HepG2 (cell line): ENCODE data around the gene CNBD2. TPM values are rescaled to one million over a fixed set of nuclear protein-coding genes. Genes with fewer than 3 reads are reported as not detected.

Experiments used
- HMG20B ChIP-seq: conservative IDR thresholded peaks from 2 replicates; pipeline ENCODE4 v1.6.1; 2016; ENCODE audit warnings: missing genetic modification reagents, missing compliant biosample characterization
- IKZF4 ChIP-seq: sonication (generic); formaldehyde crosslinking; IDR thresholded peaks from 2 replicates; pipeline ENCODE4 v1.5.1; 2020; ENCODE audit warnings: borderline replicate concordance, mild to moderate bottlenecking, low read depth, missing genetic modification reagents; ENCODE audit errors: not compliant biosample characterization
- NKX3-1 ChIP-seq: sonication (generic); formaldehyde crosslinking; IDR thresholded peaks from 2 replicates; pipeline ENCODE4 v1.5.0; 2020; ENCODE audit warnings: missing genetic modification reagents
- PITX1 ChIP-seq: sonication (generic); formaldehyde crosslinking; IDR thresholded peaks from 2 replicates; pipeline ENCODE4 v1.5.1; 2020; ENCODE audit warnings: mild to moderate bottlenecking, missing genetic modification reagents
- TGIF2 ChIP-seq: IDR thresholded peaks from 2 replicates; pipeline ENCODE4 v1.6.1; 2016; ENCODE audit warnings: control low read depth, missing compliant biosample characterization
- YEATS2 ChIP-seq: sonication (generic); formaldehyde crosslinking; IDR thresholded peaks from 2 replicates; pipeline ENCODE4 v1.4.0; 2020; ENCODE audit warnings: missing genetic modification reagents, borderline replicate concordance
- ZHX2 ChIP-seq, 2 experiments: sonication (generic) in 1 of 2; formaldehyde crosslinking in 1 of 2; IDR thresholded peaks; 2 replicates each; pipeline versions ENCODE4 v1.6.1 to v1.9.0; 2014 to 2022; ENCODE audit warnings: antibody characterized with exemption in 1 of 2, borderline replicate concordance in 1 of 2, inconsistent platforms in 1 of 2, low read depth in 1 of 2, missing genetic modification reagents in 1 of 2
- ZNF768 ChIP-seq: sonication (generic); formaldehyde crosslinking; IDR thresholded peaks from 2 replicates; pipeline ENCODE4 v1.4.0; 2020; ENCODE audit warnings: missing genetic modification reagents
- polyA plus RNA-seq, 8 experiments: library from polyadenylated mRNA; depleted of rRNA in 3 of 8; stranded (reverse) in 7 of 8; unstranded in 1 of 8; fragments of >200 nt; fragmentation: Illumina TruSeq in 4 of 8; extraction: Trizol in 4 of 8; gene quantifications; 2 replicates each; pipeline versions ENCODE4 v1.2.1 to v1.2.3, GENCODE V29; 2011 to 2016; ENCODE audit warnings: low read depth in 4 of 8, missing spikeins in 1 of 8, mixed read lengths in 1 of 8; ENCODE audit not compliant: insufficient read depth in 1 of 8
- total RNA-seq, 5 experiments: library from RNA; depleted of rRNA; stranded (reverse); fragments of >200 nt; fragmentation: Illumina TruSeq; extraction: Trizol; gene quantifications; 2 replicates each; pipeline ENCODE4 v1.2.3, GENCODE V29; 2016; ENCODE audit warnings: low read depth in 1 of 5
- TF ChIP-seq, protein P1 (sequence below): sonication (generic); formaldehyde crosslinking; IDR thresholded peaks from 2 replicates; pipeline ENCODE4 v1.8.0; 2022; ENCODE audit warnings: missing genetic modification reagents, low read depth, mild to moderate bottlenecking, borderline replicate concordance
- TF ChIP-seq, protein P2 (sequence below): sonication (generic); formaldehyde crosslinking; IDR thresholded peaks from 2 replicates; pipeline ENCODE4 v1.4.0; 2020; ENCODE audit warnings: missing genetic modification reagents
- TF ChIP-seq, protein P3 (sequence below), 2 experiments: sonication (generic) in 1 of 2; formaldehyde crosslinking in 1 of 2; IDR thresholded peaks; 2 replicates each; pipeline versions ENCODE4 v1.4.0 to v1.6.1; 2016 to 2020; ENCODE audit warnings: borderline replicate concordance in 1 of 2, low read depth in 1 of 2, mild to moderate bottlenecking in 1 of 2, missing genetic modification reagents in 1 of 2
- TF ChIP-seq, protein P4 (sequence below): sonication (generic); formaldehyde crosslinking; IDR thresholded peaks from 2 replicates; pipeline ENCODE4 v1.5.0; 2020; ENCODE audit warnings: mild to moderate bottlenecking, missing genetic modification reagents

Gene CNBD2
- total and polyA plus RNA-seq, 2 of the 13 experiments (the other 11 are each of a cell fraction or from before 2014, with no cell fraction given) = 12.4 to 22.8 TPM

- TF ChIP-seq ZHX2 (IDR thresholded peaks at IDR 0.05; ENCODE audit: low read depth) (no peak), ZHX2 (CRISPR knock-in tag; IDR thresholded peaks at IDR 0.05; ENCODE audit: borderline replicate concordance) (no peak), ZNF768 (CRISPR knock-in tag) (peak; percentile 85), NKX3-1 (no peak), TGIF2 (CRISPR knock-in tag) (no peak), PITX1 (CRISPR knock-in tag) (peak; percentile 62; the same call in 1 of the 2 replicates), IKZF4 (CRISPR knock-in tag) (peak; percentile 40), HMG20B (CRISPR knock-in tag) (no peak), YEATS2 (CRISPR knock-in tag) (peak; percentile 73; the same call in 1 of the 2 replicates)
- TF ChIP-seq, protein P1, sequence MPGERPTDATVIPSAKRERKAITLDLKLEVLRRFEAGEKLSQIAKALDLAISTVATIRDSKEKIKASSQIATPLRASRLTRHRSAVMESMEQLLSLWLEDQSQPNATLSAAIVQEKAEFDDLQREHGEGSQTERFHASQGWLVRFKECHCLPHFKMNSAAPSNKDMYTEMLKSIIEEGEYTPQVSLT (CRISPR knock-in tag) = no peak
- TF ChIP-seq, protein P2, sequence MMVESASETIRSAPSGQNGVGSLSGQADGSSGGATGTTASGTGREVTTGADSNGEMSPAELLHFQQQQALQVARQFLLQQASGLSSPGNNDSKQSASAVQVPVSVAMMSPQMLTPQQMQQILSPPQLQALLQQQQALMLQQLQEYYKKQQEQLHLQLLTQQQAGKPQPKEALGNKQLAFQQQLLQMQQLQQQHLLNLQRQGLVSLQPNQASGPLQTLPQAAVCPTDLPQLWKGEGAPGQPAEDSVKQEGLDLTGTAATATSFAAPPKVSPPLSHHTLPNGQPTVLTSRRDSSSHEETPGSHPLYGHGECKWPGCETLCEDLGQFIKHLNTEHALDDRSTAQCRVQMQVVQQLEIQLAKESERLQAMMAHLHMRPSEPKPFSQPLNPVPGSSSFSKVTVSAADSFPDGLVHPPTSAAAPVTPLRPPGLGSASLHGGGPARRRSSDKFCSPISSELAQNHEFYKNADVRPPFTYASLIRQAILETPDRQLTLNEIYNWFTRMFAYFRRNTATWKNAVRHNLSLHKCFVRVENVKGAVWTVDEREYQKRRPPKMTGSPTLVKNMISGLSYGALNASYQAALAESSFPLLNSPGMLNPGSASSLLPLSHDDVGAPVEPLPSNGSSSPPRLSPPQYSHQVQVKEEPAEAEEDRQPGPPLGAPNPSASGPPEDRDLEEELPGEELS = no peak
- TF ChIP-seq, protein P3, sequence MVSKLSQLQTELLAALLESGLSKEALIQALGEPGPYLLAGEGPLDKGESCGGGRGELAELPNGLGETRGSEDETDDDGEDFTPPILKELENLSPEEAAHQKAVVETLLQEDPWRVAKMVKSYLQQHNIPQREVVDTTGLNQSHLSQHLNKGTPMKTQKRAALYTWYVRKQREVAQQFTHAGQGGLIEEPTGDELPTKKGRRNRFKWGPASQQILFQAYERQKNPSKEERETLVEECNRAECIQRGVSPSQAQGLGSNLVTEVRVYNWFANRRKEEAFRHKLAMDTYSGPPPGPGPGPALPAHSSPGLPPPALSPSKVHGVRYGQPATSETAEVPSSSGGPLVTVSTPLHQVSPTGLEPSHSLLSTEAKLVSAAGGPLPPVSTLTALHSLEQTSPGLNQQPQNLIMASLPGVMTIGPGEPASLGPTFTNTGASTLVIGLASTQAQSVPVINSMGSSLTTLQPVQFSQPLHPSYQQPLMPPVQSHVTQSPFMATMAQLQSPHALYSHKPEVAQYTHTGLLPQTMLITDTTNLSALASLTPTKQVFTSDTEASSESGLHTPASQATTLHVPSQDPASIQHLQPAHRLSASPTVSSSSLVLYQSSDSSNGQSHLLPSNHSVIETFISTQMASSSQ (IDR thresholded peaks at IDR 0.05; ENCODE audit: low read depth) = no peak
- TF ChIP-seq, protein P3 (CRISPR knock-in tag; IDR thresholded peaks at IDR 0.05; ENCODE audit: borderline replicate concordance) = no peak
- TF ChIP-seq, protein P4, sequence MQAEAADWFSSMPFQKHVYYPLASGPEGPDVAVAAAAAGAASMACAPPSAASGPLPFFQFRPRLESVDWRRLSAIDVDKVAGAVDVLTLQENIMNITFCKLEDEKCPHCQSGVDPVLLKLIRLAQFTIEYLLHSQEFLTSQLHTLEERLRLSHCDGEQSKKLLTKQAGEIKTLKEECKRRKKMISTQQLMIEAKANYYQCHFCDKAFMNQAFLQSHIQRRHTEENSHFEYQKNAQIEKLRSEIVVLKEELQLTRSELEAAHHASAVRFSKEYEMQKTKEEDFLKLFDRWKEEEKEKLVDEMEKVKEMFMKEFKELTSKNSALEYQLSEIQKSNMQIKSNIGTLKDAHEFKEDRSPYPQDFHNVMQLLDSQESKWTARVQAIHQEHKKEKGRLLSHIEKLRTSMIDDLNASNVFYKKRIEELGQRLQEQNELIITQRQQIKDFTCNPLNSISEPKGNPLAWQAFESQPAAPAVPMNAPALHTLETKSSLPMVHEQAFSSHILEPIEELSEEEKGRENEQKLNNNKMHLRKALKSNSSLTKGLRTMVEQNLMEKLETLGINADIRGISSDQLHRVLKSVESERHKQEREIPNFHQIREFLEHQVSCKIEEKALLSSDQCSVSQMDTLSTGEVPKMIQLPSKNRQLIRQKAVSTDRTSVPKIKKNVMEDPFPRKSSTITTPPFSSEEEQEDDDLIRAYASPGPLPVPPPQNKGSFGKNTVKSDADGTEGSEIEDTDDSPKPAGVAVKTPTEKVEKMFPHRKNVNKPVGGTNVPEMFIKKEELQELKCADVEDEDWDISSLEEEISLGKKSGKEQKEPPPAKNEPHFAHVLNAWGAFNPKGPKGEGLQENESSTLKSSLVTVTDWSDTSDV (CRISPR knock-in tag) = peak; percentile 90; the same call in 1 of the 2 replicates
Observed at GRCh38 chr20:35994994-35995453, 26.6 kb downstream of the CNBD2 start (continued).
